Measurements from ENCODE around the gene SLC8A3.

GRCh38 chr14:70011098-70011497, 177.7 kb downstream of the SLC8A3 start:
- TF ChIP-seq CTCF (IDR thresholded peaks at IDR 0.05), result no peak
- TF ChIP-seq POLR2A (IDR thresholded peaks at IDR 0.05), result no peak
